Stimulated activated memory B cell treated with anti-CD40 and anti-IgM and Interleukin-4, amounts not matched to agents 10 μg/mL and 1 μg/mL and 100 μg/mL, for 72 hours (primary cell): ENCODE measurements around the gene IPCEF1.

Experiments used
- ATAC-seq: fragments of 150-1000 bp; cut with Tn5 transposase; 2 replicates; pipeline ENCODE4 v1.10.0; 2021
- H3K27ac Mint-ChIP-seq: one replicate; pipeline ENCODE4 v1.8.0; 2022; ENCODE audit warnings: mild to moderate bottlenecking, mixed read lengths
- H3K27me3 Mint-ChIP-seq: one replicate; pipeline ENCODE4 v1.8.0; 2022; ENCODE audit warnings: mixed read lengths
- H3K36me3 Mint-ChIP-seq: one replicate; pipeline ENCODE4 v1.8.0; 2022; ENCODE audit warnings: mixed read lengths
- H3K4me1 Mint-ChIP-seq: one replicate; pipeline ENCODE4 v1.8.0; 2022; ENCODE audit warnings: mixed read lengths
- H3K4me3 Mint-ChIP-seq: one replicate; pipeline ENCODE4 v1.8.0; 2022; ENCODE audit warnings: mild to moderate bottlenecking, moderate library complexity, mixed read lengths
- H3K9me3 Mint-ChIP-seq: one replicate; pipeline ENCODE4 v1.8.0; 2022; ENCODE audit warnings: mixed read lengths

The IPCEF1 gene

GRCh38 chr6:154301086-154301625 is 55.4 kb downstream of the IPCEF1 start:
- H3K36me3 Mint-ChIP-seq = no peaks in the 10 kb centered on the region
- no peaks in the 10 kb centered on the region for H3K9me3 Mint-ChIP-seq
- peaks cover 27% of the 10 kb centered on the region for H3K4me1 Mint-ChIP-seq
- no peak overlapping the region for H3K4me3 Mint-ChIP-seq
- no peak overlapping the region for H3K27ac Mint-ChIP-seq
- no peak for ATAC-seq
- no peaks in the 10 kb centered on the region for H3K27me3 Mint-ChIP-seq

- no peak overlapping the region for H3K27ac Mint-ChIP-seq
- H3K9me3 Mint-ChIP-seq = no peaks in the 10 kb centered on the region
- H3K36me3 Mint-ChIP-seq = no peaks in the 10 kb centered on the region
- H3K27me3 Mint-ChIP-seq = no peaks in the 10 kb centered on the region
- H3K4me1 Mint-ChIP-seq = peaks cover 16% of the 10 kb centered on the region
- no peak overlapping the region for H3K4me3 Mint-ChIP-seq
- no peak for ATAC-seq
These were observed 58.3 kb downstream of the IPCEF1 start for GRCh38 chr6:154298297-154298696.

GRCh38 chr6:154297721-154298120 is 58.9 kb downstream of the IPCEF1 start:
- Mint-ChIP-seq H3K4me1 (peaks cover 14% of the 10 kb centered on the region), H3K4me3 (no peak overlapping the region), H3K36me3 (no peaks in the 10 kb centered on the region), H3K27me3 (no peaks in the 10 kb centered on the region), H3K27ac (no peak overlapping the region), H3K9me3 (no peaks in the 10 kb centered on the region)
- no peak for ATAC-seq

- H3K27me3 Mint-ChIP-seq = no peaks in the 10 kb centered on the region
- no peaks in the 10 kb centered on the region for H3K9me3 Mint-ChIP-seq
- H3K36me3 Mint-ChIP-seq = no peaks in the 10 kb centered on the region
- H3K4me1 Mint-ChIP-seq = peaks cover 11% of the 10 kb centered on the region
- no peak overlapping the region for H3K4me3 Mint-ChIP-seq
- no peak overlapping the region for H3K27ac Mint-ChIP-seq
- no peak for ATAC-seq
These were observed 59.4 kb downstream of the IPCEF1 start for GRCh38 chr6:154297210-154297609.

- peaks cover 6% of the 10 kb centered on the region for H3K4me1 Mint-ChIP-seq
- H3K4me3 Mint-ChIP-seq = no peak overlapping the region
- H3K27ac Mint-ChIP-seq = no peak overlapping the region
- no peaks in the 10 kb centered on the region for H3K9me3 Mint-ChIP-seq
- H3K36me3 Mint-ChIP-seq = no peaks in the 10 kb centered on the region
- H3K27me3 Mint-ChIP-seq = no peaks in the 10 kb centered on the region
- peak; percentile 27 for ATAC-seq
These were observed 60.9 kb downstream of the IPCEF1 start for GRCh38 chr6:154295733-154296132.

- Mint-ChIP-seq H3K4me1 (peaks cover 11% of the 10 kb centered on the region), H3K27ac (no peak overlapping the region), H3K4me3 (no peak overlapping the region), H3K27me3 (no peaks in the 10 kb centered on the region), H3K9me3 (no peaks in the 10 kb centered on the region), H3K36me3 (no peaks in the 10 kb centered on the region)
- no peak for ATAC-seq
These were observed 63.6 kb downstream of the IPCEF1 start for GRCh38 chr6:154292855-154293519.

GRCh38 chr6:154292066-154292465 is 64.5 kb downstream of the IPCEF1 start:
- ATAC-seq = no peak
- Mint-ChIP-seq H3K27ac (no peak overlapping the region), H3K36me3 (no peaks in the 10 kb centered on the region), H3K9me3 (peaks cover under 1% of the 10 kb centered on the region), H3K27me3 (no peaks in the 10 kb centered on the region), H3K4me3 (no peak overlapping the region), H3K4me1 (peaks cover 11% of the 10 kb centered on the region)

GRCh38 chr6:154289818-154290508 is 66.6 kb downstream of the IPCEF1 start:
- Mint-ChIP-seq H3K4me1 (peaks cover 11% of the 10 kb centered on the region), H3K9me3 (peaks cover 6% of the 10 kb centered on the region), H3K27ac (no peak overlapping the region), H3K4me3 (no peak overlapping the region), H3K27me3 (no peaks in the 10 kb centered on the region), H3K36me3 (no peaks in the 10 kb centered on the region)
- ATAC-seq = no peak

- ATAC-seq = no peak
- H3K4me1 Mint-ChIP-seq = peaks cover 5% of the 10 kb centered on the region
- H3K27ac Mint-ChIP-seq = no peak overlapping the region
- H3K9me3 Mint-ChIP-seq = peaks cover 6% of the 10 kb centered on the region
- H3K36me3 Mint-ChIP-seq = no peaks in the 10 kb centered on the region
- H3K4me3 Mint-ChIP-seq = no peak overlapping the region
- no peaks in the 10 kb centered on the region for H3K27me3 Mint-ChIP-seq
These were observed 70.8 kb downstream of the IPCEF1 start for GRCh38 chr6:154285826-154286225.

GRCh38 chr6:154284313-154284853 is 72.2 kb downstream of the IPCEF1 start:
- Mint-ChIP-seq H3K9me3 (peaks cover 6% of the 10 kb centered on the region), H3K4me1 (peaks cover under 1% of the 10 kb centered on the region), H3K27me3 (no peaks in the 10 kb centered on the region), H3K4me3 (no peak overlapping the region), H3K27ac (no peak overlapping the region), H3K36me3 (no peaks in the 10 kb centered on the region)
- ATAC-seq = no peak

- H3K36me3 Mint-ChIP-seq = no peaks in the 10 kb centered on the region
- peaks cover 20% of the 10 kb centered on the region for H3K4me1 Mint-ChIP-seq
- H3K4me3 Mint-ChIP-seq = no peak overlapping the region
- ATAC-seq = no peak
- no peaks in the 10 kb centered on the region for H3K27me3 Mint-ChIP-seq
- no peaks in the 10 kb centered on the region for H3K9me3 Mint-ChIP-seq
- no peak overlapping the region for H3K27ac Mint-ChIP-seq
These were observed 76.1 kb downstream of the IPCEF1 start for GRCh38 chr6:154280521-154280920.

GRCh38 chr6:154277629-154278017 is 79.0 kb downstream of the IPCEF1 start:
- Mint-ChIP-seq H3K36me3 (no peaks in the 10 kb centered on the region), H3K4me1 (peaks cover 20% of the 10 kb centered on the region), H3K27ac (peak overlapping the region; percentile 67), H3K4me3 (peak overlapping the region; percentile 64), H3K27me3 (no peaks in the 10 kb centered on the region), H3K9me3 (no peaks in the 10 kb centered on the region)
- peak; percentile 20 for ATAC-seq

- peak overlapping the region; percentile 64 for H3K4me3 Mint-ChIP-seq
- peaks cover 20% of the 10 kb centered on the region for H3K4me1 Mint-ChIP-seq
- ATAC-seq = no peak
- H3K36me3 Mint-ChIP-seq = no peaks in the 10 kb centered on the region
- no peaks in the 10 kb centered on the region for H3K27me3 Mint-ChIP-seq
- H3K27ac Mint-ChIP-seq = peak overlapping the region; percentile 67
- no peaks in the 10 kb centered on the region for H3K9me3 Mint-ChIP-seq
These were observed 79.6 kb downstream of the IPCEF1 start for GRCh38 chr6:154276810-154277628.

GRCh38 chr6:154274168-154274567 is 82.4 kb downstream of the IPCEF1 start:
- Mint-ChIP-seq H3K9me3 (no peaks in the 10 kb centered on the region), H3K27ac (no peak overlapping the region), H3K4me3 (no peak overlapping the region), H3K4me1 (peaks cover 20% of the 10 kb centered on the region), H3K36me3 (no peaks in the 10 kb centered on the region), H3K27me3 (no peaks in the 10 kb centered on the region)
- ATAC-seq = no peak

- no peak for ATAC-seq
- Mint-ChIP-seq H3K4me1 (no peaks in the 10 kb centered on the region), H3K4me3 (no peak overlapping the region), H3K36me3 (no peaks in the 10 kb centered on the region), H3K9me3 (peaks cover 3% of the 10 kb centered on the region), H3K27me3 (no peaks in the 10 kb centered on the region), H3K27ac (no peak overlapping the region)
These were observed 88.1 kb downstream of the IPCEF1 start for GRCh38 chr6:154268486-154268885.
